HG02571 (cell line): ENCODE results near the gene SORCS1.
A peak's percentile ranks its signal among the peaks of the same experiment; 100 is the strongest.

ENCODE experiments used
- ATAC-seq: cut with Tn5 transposase; IDR thresholded peaks from one replicate; pipeline ENCODE4 v1.9.1; 2021; ENCODE audit warnings: mild to moderate bottlenecking, moderate library complexity; ENCODE audit not compliant: unreplicated experiment

The SORCS1 gene

GRCh38 chr10:106997721-106998120, 166.8 kb downstream of the SORCS1 start:
- ATAC-seq: no peak

- ATAC-seq: no peak
Measured at GRCh38 chr10:106996510-106996909, 168.0 kb downstream of the SORCS1 start.

- ATAC-seq: no peak
Measured at GRCh38 chr10:106992055-106992454, 172.5 kb downstream of the SORCS1 start.

GRCh38 chr10:106991091-106991490, 173.4 kb downstream of the SORCS1 start:
- no peak for ATAC-seq

- no peak for ATAC-seq
Measured at GRCh38 chr10:106987362-106987761, 177.1 kb downstream of the SORCS1 start.

DNA sequence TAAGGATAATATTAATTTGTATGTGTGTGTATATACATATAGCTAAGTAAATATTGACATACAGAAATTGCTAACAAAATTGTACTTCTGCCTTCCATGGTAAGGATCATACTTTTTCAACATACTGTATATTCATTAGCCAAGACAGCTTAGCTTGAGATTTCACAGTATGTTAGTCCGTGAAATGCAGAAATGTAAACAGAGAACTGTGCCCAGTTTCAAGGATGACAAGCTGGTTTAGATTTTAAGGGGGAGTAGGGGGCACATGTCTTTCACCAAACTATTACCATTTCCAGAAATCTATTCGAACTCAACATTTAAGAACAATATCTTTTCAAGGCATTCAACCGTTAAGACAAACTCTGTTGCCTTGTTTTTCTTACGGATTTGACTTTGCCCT, 182.2 kb downstream of the SORCS1 start:
- ATAC-seq: no peak

DNA sequence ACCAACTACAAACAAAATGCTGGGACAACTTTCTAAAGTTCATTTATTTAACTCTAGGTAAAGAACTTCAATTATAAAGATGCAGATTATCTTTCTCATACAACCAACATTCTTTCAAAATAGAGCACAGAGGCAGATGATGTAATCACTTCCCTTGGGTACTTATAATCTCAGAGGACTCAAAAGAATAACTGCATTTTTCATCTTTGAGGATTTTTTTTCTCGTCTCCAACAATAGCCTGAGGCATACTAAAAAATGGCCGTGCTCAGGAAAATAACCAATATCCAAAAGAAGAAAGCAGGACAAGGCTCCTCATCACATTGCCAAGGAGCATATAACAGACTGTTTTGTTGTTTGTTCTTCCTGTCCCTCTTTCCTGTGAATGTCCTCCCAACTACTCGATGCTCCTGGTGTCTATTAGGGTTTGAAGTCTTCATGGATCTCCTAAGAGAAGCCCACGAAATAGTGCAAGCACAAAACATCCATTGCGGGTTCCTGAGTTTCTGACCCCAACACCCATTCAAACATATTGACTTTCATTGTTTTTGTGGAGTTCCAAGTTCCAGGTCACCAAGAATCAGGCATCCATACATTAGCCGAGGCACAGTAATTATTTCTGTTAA, 182.9 kb downstream of the SORCS1 start:
- ATAC-seq: no peak

- no peak for ATAC-seq
Measured at GRCh38 chr10:106980495-106981451, 183.7 kb downstream of the SORCS1 start.

DNA sequence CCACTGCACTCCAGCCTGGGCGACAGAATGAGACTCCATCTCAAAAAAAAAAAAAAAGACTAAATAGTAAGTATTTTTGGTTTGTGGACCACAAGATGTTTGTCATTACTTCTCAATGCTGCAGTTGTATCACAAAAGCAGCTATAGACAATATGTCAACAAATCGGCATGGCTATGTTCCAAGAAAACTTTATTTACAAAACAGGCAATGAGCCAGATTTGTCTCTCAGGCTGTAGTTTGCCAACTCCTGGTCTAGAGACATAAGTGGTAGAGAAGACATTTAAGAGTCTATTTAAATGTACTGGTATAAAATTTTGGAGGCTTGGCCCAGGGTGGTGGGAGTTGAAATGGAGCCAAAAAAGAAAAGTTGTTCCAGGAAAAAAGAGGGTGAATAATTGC, 185.8 kb downstream of the SORCS1 start:
- ATAC-seq: no peak

GRCh38 chr10:106973716-106974115, 190.8 kb downstream of the SORCS1 start:
- ATAC-seq: no peak

- ATAC-seq: no peak
Measured at GRCh38 chr10:106973288-106973687, 191.2 kb downstream of the SORCS1 start.

- ATAC-seq: no peak
Measured at GRCh38 chr10:106972381-106972780, 192.1 kb downstream of the SORCS1 start.

DNA sequence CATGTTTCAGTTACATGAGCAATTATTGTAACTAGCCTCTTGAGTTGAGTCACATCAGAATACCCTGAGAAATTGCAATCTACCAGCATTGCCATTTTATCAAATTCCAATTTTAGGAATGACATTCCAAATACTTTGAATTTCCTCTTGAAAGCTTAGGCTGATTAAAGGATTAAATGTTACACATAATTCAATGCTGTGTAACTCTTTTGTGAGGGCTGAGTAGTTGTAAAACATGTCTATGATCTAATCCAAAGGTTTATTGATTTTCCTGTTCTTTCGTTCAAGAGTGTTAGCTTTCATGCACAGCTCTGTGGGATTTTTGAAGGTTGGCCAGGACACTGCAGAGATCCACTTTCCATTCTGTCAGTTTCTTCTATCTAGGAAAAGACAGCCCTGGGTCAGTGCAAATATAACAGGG, 193.1 kb downstream of the SORCS1 start:
- ATAC-seq: no peak

GRCh38 chr10:106967452-106967851, 197.1 kb downstream of the SORCS1 start:
- no peak for ATAC-seq

DNA sequence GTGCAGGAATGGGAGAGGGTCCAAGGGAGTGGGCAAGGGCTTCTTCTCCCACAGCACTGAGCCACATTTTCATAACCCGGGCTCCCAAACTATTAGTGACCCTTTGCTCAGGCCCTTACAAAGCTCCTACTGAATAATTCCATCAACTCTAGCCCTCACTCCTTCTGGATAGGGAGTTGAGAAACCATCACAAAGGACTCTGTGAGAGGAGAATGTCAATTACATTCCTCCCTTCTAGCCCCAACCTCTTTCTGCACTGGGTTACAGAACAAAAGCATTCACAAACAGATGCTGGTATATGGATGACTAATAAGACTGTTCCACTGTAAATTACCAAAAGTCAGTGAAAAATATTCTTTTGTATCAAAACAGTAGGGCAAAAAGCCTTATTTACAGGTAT, 203.7 kb downstream of the SORCS1 start:
- ATAC-seq: no peak

DNA sequence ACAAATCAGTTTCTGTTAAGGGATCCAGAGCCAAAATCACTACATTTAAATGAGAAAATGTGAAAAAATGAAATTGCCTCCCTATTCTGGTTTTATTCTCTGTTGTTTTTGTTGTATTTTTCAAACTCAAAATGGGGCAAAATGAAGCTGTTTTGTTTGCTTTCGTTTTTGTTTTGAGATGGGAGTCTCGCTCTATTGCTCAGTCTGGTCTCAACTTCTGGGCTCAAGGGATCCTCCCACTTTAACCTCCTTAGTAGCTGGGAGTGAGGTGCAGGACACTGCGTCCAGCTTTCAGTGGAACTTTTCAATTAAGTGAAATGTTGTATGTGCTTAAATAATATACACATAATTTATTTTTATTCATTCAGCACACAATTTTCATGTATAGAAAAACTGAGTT, 205.0 kb downstream of the SORCS1 start:
- peak; percentile 59 for ATAC-seq

DNA sequence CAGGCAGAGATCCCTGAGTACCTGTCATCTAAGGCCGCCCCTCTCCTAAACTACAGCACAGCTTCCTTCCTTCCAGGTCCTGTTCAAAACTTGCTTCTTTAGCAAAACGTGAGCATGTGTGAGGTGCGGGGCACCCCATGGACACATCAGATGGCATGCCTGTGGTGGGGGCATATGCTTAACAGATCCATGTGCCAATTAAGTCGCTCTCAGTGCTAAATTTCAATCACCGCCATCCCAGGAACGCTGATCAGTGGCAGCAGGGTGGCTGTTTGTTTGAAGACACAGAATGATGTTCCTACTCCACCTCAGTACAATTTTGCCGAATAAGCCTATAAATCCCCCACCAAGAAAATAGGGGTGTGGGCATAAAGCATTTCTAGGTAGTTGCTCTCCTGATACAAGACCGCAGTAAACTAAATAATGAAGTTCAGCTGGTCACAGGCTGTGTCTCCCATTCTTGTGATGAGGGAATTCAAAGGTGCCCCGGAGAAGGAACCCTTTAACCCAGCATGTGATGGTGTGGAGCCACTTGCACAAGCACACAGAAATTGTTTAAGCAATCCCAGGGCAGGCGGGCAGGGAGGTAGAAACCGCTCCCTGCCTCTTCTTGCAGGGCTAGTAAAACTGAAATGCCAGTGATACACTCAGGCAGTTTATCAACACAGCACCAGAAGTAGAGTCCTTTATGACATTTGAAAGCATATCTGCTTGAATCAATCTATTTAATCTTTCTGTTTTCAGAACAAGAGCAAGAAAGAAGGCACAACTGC, 205.7 kb downstream of the SORCS1 start:
- ATAC-seq: peak; percentile 2

DNA sequence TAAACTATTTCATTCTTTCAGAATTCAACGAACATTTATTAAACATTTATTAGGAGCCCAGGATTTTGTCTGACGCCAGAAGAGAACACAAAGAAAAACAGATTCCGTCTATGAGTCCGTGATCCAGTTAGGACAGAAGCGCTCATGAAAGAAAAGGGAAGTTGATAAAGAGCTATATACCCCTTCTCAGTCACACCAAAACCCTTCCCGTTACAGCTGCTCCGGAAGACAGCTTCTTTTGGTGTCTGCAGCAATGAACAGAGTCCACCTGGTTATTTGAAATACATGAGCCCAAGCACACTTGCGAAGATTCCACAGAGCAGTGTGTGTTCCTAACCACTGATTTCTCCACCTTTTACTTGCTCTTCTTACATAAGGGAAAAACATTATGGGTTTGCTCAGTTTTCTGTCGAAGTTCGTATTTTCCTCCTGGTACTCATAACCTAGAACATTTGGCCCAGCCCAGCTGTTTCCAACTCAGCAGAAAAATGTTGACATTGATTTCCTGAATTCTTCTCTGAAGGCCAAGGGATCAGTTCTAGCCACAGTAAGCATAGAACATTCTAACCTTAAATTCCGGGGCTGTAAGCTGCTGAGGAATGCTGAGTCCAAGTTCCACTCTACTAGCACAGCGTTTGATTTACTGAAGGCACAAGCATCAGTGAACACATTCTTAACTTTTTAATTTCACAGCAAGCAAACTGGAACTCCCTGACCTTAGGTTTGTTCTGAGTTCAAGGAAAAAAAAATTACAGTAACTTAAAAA, 206.5 kb downstream of the SORCS1 start:
- peak; percentile 58 for ATAC-seq

GRCh38 chr10:106956216-106956915, 208.1 kb downstream of the SORCS1 start:
- ATAC-seq: no peak

DNA sequence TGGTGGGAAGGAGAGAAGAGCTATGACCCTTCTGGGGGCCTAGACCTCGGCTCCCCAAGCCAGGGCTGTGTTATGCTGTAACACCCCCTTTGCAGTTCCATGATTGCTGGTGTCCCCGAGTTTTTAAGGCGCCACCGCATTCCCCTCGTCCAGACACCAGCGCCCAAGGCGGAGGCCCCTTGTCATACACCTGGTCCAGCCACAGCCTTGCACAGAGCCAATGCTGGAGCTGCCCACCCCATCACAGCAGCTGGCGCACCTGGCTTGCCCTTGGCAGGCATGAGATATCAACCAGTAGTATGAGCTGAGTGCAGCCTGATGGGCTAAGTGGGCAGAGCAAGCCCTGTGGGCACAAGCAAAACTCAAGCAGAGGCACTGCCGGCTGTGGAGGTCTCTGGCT, 209.4 kb downstream of the SORCS1 start:
- ATAC-seq: no peak
